ENCODE measurements around the gene ZDHHC3.
A peak's percentile ranks its signal among the peaks of the same experiment; 100 is the strongest.

Gene ZDHHC3

DNA sequence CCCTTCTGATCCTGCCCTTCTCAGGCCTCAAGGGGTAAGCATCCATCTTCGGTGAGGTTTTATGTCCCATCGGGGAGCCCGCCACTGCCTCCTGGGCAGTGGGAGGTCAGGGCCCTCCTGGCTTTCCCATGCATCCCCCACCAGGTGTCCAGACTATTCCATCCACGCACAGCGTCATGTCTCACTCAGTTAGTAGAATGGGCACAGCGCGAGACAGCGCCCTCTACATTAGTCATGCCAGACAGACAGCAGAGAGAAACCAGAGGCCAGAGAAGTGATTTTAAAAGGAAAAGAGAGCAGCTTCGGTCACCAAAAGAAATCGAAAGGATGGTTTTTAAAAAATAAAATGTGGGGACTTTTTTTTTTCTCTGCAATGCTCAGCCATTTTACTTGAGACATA, 49.8 kb downstream of the ZDHHC3 start:
- H3K27ac ChIP-seq: no peak overlapping the region
- peak; percentile 25; the same call in 1 of the 2 replicates for TF ChIP-seq CTCF (conservative IDR thresholded peaks at IDR 0.05)

DNA sequence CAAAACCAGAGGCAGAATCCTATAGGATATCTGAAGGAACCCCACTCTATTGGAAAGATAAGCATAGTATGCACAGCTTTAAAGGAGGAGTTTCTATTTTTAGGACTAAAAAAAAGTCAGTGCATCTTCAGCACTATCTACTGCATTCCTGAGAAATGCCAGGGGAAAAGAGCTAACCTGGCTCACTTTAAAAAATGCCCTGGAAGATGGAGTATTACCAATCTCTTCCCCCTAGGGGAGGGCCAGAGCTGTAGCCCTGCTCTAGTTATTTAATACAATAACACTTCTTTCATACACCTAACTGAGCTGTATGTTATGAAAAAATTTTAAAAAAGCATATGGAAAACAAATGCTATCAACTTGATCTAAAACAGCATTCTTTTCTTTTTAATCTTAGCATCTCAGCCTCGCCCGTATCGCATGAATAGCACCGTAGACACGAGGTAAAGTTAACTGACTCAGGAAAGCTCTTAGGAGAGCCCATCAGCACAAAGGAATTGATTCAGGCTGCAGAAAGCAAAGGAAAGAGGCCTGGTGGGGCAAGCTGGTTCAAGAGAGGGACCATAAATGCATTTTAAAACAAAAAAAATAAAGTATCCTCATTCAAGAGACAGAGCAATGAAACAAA, 51.4 kb downstream of the ZDHHC3 start:
- TF ChIP-seq CTCF (conservative IDR thresholded peaks at IDR 0.05): no peak
- H3K27ac ChIP-seq: no peak overlapping the region

- TF ChIP-seq CTCF (conservative IDR thresholded peaks at IDR 0.05): no peak
- H3K27ac ChIP-seq: no peak overlapping the region
These were observed 52.1 kb downstream of the ZDHHC3 start for GRCh38 chr3:44923632-44924456.

- TF ChIP-seq CTCF (conservative IDR thresholded peaks at IDR 0.05): no peak
- no peak overlapping the region for H3K27ac ChIP-seq
These were observed 55.9 kb downstream of the ZDHHC3 start for GRCh38 chr3:44920081-44920480.

DNA sequence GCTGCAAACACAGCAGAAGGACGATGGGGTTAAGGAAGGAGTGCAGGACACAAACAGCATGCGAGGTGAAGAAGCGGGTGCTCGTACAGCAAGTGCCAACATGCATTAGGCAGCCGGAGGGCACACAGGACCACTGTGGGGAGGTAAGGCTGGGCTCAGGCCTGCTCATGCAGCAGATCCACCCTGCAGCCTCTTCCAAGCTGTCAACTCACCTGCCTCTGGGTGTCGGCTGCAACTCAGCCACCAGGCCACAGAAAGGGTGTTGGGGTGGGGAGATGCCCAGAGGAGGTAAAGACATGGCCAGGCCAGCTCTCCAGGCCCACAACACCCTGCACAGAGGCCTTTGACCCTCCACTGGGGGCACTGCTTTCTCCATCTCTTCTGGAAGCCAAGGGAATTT, 57.4 kb downstream of the ZDHHC3 start:
- H3K27ac ChIP-seq: no peak overlapping the region
- TF ChIP-seq CTCF (conservative IDR thresholded peaks at IDR 0.05): no peak

GRCh38 chr3:44918087-44918486, 57.9 kb downstream of the ZDHHC3 start:
- TF ChIP-seq CTCF (conservative IDR thresholded peaks at IDR 0.05): no peak
- H3K27ac ChIP-seq: no peak overlapping the region

DNA sequence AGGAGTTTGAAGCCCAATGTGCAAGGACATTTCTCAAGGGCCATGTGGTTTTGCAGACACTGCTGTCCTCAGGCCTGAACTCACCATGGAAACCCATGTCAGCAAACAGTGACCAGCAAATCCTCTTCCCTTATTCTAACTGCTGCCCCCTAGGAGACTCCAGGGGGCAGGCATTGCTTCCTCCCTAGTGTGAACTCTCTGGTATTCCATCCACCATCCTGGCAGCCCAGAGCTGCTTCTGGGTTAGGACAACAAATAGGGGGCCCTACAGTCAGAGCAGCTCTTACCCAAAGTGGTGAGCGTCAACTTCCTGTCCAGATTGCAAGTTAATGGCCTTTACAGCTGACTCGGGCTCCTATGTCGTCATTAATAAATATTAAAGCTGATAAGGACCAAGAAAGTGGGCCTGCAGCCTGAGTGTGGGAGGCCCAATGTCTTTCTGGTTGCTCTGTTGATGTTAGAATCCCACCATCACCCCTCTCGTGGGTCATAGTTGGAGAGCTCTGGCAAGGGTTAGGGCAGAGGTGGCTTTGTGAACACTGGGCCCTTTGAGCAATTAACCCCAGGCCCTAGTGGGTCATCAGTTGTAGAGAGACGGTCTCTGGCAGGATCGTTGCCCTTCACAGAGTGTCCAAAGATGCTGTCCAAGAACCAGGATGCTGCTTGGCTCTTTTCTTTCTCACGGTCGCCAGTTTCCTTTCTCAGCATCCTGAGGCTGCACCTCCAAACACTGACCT, 60.1 kb downstream of the ZDHHC3 start:
- no peak overlapping the region for H3K27ac ChIP-seq
- no peak for TF ChIP-seq CTCF (conservative IDR thresholded peaks at IDR 0.05)
